LNCAP (cell line): ENCODE measurements around the gene RECQL5.

ENCODE experiments used
- CTCF ChIP-seq: fragments of 450-650 bp; IDR thresholded peaks from 2 replicates; pipeline ENCODE4 v1.5.1; 2017; ENCODE audit warnings: mild to moderate bottlenecking

Gene RECQL5

GRCh38 chr17:75645889-75646637 lies 20.9 kb downstream of the RECQL5 start:
- TF ChIP-seq CTCF: no peak

DNA sequence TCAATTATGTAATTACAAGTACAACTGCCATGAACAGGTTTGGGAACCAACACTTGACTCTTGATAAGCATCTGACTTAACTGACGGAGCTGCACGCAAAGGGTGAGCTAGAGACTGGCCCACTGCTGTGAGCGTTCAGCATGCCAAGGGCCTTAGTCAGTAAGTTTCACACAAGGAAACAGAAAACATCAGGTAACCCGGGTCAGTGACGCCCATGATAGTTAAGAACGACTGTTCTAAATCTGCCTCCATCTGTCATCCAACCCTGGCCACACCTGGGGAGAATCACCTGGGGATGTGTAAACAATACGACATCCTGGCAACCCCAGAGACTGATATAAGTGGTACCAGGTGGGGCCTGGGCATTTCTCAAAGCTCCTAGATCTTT lies 21.5 kb downstream of the RECQL5 start:
- no peak for TF ChIP-seq CTCF

DNA sequence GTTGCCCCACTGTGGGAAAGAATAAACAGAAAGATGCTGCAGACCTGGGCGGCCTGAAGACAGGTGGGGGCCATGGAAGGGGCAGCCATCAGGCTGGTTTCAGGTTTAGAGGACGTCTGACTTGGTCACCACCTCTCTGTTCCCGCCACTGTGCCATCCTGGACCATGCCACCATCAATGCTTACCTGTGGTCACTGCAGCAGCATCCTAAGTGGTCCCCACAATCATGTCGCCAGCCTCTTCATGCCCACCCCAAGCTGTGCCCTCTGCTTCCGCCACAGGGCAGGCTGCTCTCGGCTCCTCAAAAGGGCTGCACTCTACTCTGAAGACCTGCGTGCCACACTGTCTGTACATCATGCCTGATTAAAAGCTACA lies 23.3 kb downstream of the RECQL5 start:
- TF ChIP-seq CTCF: no peak

- no peak for TF ChIP-seq CTCF
Observed at GRCh38 chr17:75642784-75643642, 23.9 kb downstream of the RECQL5 start.

DNA sequence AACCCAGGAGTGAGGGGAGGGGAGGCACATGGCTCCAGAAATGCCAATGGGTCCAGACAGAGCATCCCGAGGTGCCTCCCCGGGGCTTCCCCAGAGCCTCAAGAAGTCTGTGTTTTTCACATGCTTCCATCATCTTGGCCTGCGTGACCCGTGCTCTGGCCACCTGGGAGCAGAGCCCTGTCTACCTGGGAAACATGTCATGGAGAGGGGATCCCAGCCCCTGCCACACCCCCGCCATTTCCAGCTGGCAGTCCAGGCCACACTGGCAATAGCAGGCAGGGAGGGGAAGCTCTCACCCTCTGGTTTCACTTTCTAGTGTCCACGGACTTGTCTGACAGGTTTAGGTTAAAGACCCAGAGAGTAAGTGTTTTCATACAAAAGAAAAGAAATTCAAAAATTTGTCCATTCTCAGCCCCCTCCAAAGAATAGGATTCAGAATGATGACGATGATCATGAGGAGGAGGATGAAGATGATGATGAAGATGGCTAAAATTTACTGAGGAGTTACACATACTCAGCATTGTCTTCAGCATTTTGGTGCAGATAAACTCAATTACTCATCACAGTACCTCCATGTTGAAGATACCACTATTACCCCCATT lies 24.7 kb downstream of the RECQL5 start:
- no peak for TF ChIP-seq CTCF

- no peak for TF ChIP-seq CTCF
Observed at GRCh38 chr17:75641343-75641742, 25.6 kb downstream of the RECQL5 start.

DNA sequence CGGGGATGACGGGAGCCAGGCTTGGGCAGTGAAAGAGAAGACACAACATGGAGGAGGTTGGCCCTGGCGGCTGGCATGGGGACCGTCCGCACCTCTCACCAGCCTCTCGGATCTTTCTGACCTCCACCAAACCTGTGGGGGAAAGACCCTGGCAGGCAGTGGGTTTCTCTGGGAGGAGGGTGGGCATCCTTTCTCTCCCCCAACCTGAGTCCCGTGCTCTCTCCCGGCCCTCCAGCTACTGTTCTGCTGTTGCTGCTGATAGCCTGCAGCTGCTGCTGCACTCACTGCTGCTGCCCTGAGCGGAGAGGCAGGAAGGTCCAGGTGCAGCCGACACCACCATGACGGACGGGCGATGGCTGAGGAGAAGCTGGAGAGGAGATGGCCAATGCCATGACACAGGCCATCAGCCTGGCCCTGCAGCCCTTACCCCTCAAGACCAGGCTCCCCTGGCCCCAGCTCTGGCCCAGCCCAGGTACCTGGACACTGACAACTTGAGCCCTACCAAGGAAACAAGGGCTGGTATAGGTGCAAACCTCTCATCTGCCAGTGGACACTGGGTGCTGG lies 26.3 kb downstream of the RECQL5 start:
- TF ChIP-seq CTCF: no peak
